Stomach (tissue), 9 donors: ENCODE results near the gene PAOX. TPM values are rescaled to one million over a fixed set of nuclear protein-coding genes. Genes with fewer than 3 reads are reported as not detected.

Source experiments
- DNase-seq, 2 donors: peaks; one replicate each; pipeline versions ENCODE4 v3.0.0 to v3.0.0-alpha.2; 2013 to 2019
- H3K27ac ChIP-seq, 5 donors: fragments of 200-600 bp in 4 of 5; sonication (generic) in 4 of 5; one replicate each; pipeline ENCODE4 v1.5.1; 2013 to 2019; ENCODE audit warnings: mild to moderate bottlenecking in 1 of 5, moderate library complexity in 1 of 5
- H3K27me3 ChIP-seq, 3 donors: fragments of 200-600 bp; sonication (generic); one replicate each; pipeline ENCODE4 v1.5.1; 2017 to 2019; ENCODE audit warnings: mixed run types in 1 of 3
- H3K36me3 ChIP-seq, 4 donors: fragments of 200-600 bp; sonication (generic); 1 replicate in 3 of 4; 2 replicates in 1 of 4; pipeline ENCODE4 v1.5.1; 2016 to 2019
- H3K4me1 ChIP-seq, 4 donors: fragments of 200-600 bp; sonication (generic); one replicate each; pipeline ENCODE4 v1.5.1; 2016 to 2019
- H3K4me3 ChIP-seq, 4 donors: fragments of 200-600 bp; sonication (generic) in 3 of 4; one replicate each; pipeline ENCODE4 v1.5.1; 2016 to 2019; ENCODE audit warnings: mild to moderate bottlenecking in 1 of 4
- H3K9me3 ChIP-seq, 4 donors: fragments of 200-600 bp; sonication (generic); one replicate each; pipeline ENCODE4 v1.5.1; 2016 to 2019
- EP300 ChIP-seq: sonication (generic); formaldehyde crosslinking; IDR thresholded peaks from one replicate; pipeline ENCODE4 v1.6.1; 2017; ENCODE audit warnings: antibody characterized with exemption
- POLR2A ChIP-seq, 4 donors: fragments of 450-650 bp; IDR thresholded peaks; one replicate each; pipeline ENCODE4 v1.6.1; 2016; ENCODE audit warnings: antibody characterized with exemption in 4 of 4, control low read depth in 2 of 4, mild to moderate bottlenecking in 1 of 4, moderate library complexity in 1 of 4
- POLR2AphosphoS5 ChIP-seq, 3 donors: sonication (generic); formaldehyde crosslinking; IDR thresholded peaks; one replicate each; pipeline ENCODE4 v1.6.1; 2016; ENCODE audit warnings: antibody characterized with exemption in 3 of 3
- WGBS, 5 donors: extraction: QIAGEN DNeasy Blood & Tissue Kit in 3 of 5; methylation state at CpG; one replicate each; pipeline versions ENCODE4 v1.1.5 to v1.1.7; 2013 to 2018; 5-methylcytosine and 5-hydroxymethylcytosine counted together
- intact Hi-C: fragments of 100-400 bp; cut with DNase I; formaldehyde crosslinking; loops from one replicate; pipeline ENCODE4 v1.15.1; 2023; ENCODE audit warnings: low total_unique reads
- polyA plus RNA-seq, 3 donors: library from polyadenylated mRNA; stranded (reverse); fragments of 200-250 nt; gene quantifications; one replicate each; pipeline ENCODE4 v1.2.3, GENCODE V29; 2013
- total RNA-seq, 5 donors: library from RNA; depleted of rRNA; stranded (reverse); fragments of >200 nt; gene quantifications; one replicate each; pipeline versions ENCODE4 v1.1.0 to v1.2.3, GENCODE V29; 2014 to 2016
- TF ChIP-seq, protein P1 (sequence below), 7 experiments: fragments of 450-650 bp in 4 of 7; fragments of 200-600 bp in 3 of 7; sonication (generic) in 3 of 7; IDR thresholded peaks; one replicate each; pipeline ENCODE4 v1.5.1; 2016 to 2019; ENCODE audit warnings: antibody characterized with exemption in 7 of 7, control low read depth in 2 of 7, mild to moderate bottlenecking in 1 of 7
- donor health status: healthy with polysubstance abuse.
- donor health status: Bipolar disorder and iron deficiency.
- donor health status: healthy.

PAOX gene
- total and polyA plus RNA-seq, 8 donors: 3.3 to 40.0 (median 11.5) TPM

DNA sequence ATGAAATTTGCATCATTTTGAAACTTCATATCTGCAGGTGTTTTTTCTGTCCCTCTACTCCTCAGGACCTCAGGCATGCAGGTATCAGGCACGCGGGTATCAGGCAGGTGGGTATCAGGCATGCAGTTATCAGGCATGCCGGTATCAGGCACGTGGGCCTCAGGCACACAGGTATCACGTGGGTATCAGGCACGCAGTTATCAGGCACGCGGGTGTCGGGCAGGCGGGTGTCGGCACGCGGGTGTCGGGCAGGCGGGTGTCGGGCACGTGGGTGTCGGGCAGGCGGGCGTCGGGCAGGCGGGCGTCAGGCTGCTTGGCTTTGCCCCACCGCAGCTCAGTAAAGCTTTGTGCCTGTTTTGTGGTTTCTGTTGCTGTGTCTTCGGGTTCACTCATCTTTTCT, 36.7 kb downstream of the PAOX start:
- H3K4me1 ChIP-seq: no peaks in the 10 kb centered on the region
- intact Hi-C loops: no loop called here
- peaks cover 0 to 20% (median 13%) of the 10 kb centered on the region in 4 donors for H3K9me3 ChIP-seq
- H3K4me3 ChIP-seq: no peak overlapping the region
- H3K27me3 ChIP-seq: peaks cover 0 to 6% (median 0%) of the 10 kb centered on the region in 3 donors
- no peak for DNase-seq
- H3K36me3 ChIP-seq: peaks cover 28 to 82% (median 80%) of the 10 kb centered on the region in 4 donors
- WGBS, 5 donors: 93 to 96% (median 94%) methylated on average over 25 of the region's 25 CpGs
- H3K27ac ChIP-seq: no peak overlapping the region
- TF ChIP-seq, protein P1, sequence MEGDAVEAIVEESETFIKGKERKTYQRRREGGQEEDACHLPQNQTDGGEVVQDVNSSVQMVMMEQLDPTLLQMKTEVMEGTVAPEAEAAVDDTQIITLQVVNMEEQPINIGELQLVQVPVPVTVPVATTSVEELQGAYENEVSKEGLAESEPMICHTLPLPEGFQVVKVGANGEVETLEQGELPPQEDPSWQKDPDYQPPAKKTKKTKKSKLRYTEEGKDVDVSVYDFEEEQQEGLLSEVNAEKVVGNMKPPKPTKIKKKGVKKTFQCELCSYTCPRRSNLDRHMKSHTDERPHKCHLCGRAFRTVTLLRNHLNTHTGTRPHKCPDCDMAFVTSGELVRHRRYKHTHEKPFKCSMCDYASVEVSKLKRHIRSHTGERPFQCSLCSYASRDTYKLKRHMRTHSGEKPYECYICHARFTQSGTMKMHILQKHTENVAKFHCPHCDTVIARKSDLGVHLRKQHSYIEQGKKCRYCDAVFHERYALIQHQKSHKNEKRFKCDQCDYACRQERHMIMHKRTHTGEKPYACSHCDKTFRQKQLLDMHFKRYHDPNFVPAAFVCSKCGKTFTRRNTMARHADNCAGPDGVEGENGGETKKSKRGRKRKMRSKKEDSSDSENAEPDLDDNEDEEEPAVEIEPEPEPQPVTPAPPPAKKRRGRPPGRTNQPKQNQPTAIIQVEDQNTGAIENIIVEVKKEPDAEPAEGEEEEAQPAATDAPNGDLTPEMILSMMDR (IDR thresholded peaks at IDR 0.05): no peak
- no peak for TF ChIP-seq EP300
- TF ChIP-seq POLR2A (IDR thresholded peaks at IDR 0.05): no peak
- no peak for TF ChIP-seq POLR2AphosphoS5 (IDR thresholded peaks at IDR 0.05)

DNA sequence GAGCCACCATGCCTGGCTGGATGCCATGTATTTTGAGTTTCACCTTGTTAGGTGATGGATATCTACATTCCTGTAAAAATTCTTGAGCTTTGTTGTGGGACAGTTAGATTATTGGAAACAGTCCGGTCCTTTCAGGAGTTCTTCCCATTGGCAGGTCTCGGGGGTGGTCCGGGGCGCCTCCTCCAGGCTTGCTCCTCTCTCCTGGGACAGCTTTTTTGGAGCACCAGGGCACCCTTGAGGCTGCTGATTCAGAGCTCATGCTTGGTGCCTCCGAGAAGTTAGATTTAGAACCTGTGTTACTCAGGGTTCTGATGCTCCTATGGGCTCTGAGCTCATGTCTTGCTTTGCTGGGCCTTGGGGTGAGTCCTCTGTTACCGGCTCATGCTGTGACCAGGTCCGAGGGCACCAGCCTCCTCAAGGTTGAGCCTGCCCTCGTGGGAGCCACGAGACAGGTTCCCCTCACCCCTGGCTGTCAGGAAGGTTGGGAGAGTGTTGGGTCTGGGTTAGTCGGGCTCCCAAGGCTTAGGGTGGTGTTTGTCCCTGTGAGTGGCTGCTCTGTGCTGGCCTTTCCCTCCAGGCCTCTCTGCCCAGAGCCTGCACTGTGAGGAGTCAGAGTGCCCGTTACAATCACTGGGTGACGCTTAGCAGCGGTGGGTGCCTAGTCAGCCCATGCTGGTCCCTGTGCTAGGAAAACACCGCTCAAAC, 39.4 kb downstream of the PAOX start:
- H3K36me3 ChIP-seq: peaks cover 24 to 62% (median 61%) of the 10 kb centered on the region in 4 donors
- H3K27ac ChIP-seq: no peak overlapping the region
- peaks cover 7 to 9% (median 8%) of the 10 kb centered on the region in 4 donors for H3K4me1 ChIP-seq
- no peak overlapping the region for H3K4me3 ChIP-seq
- WGBS, 5 donors: 95 to 99% (median 97%) methylated on average over 12 to 14 of the region's 14 CpGs
- intact Hi-C loops: no loop called here
- no peak for DNase-seq
- H3K27me3 ChIP-seq: peaks cover 0 to 31% (median 12%) of the 10 kb centered on the region in 3 donors
- TF ChIP-seq POLR2A (IDR thresholded peaks at IDR 0.05) (no peak), POLR2AphosphoS5 (IDR thresholded peaks at IDR 0.05) (no peak), EP300 (no peak)
- TF ChIP-seq, protein P1 (IDR thresholded peaks at IDR 0.05): no peak
- H3K9me3 ChIP-seq: no peaks in the 10 kb centered on the region

DNA sequence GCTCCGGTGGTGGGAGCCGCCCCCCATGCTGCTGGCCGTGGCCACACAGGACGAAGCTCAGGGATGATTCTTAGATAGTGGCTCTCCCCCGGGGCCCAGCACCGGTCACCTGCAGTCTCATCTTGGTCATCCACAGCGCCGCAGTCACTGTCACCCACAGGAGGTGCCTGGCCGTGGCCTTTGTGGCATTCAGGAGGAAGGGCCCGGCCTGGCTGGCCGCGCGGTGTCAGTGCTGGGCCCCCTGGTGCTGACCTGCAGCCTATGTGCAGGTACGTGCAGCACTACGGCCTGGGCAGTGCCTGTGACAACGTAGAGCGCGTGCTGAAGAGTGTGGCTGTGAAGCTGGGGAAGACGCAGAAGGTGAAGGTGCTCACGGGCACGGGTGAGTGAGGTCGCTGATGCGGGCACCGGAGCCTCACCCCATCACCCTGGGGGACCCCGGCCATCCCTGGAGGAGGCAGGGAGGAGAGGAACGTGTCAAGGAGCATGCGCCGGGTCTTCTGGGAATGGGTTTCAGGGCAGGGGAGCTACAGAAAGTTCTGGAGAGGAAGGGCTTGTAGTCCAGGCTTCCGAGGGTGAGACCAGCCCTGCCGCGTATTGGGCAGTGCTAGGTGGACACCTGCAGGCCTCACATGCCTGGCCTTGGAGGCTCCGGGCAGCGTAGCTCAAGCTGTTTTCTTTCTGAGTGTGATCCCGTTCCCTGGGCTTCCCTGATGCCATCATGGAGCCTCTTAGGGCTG, 40.3 kb downstream of the PAOX start:
- H3K27me3 ChIP-seq: peaks cover 0 to 35% (median 14%) of the 10 kb centered on the region in 3 donors
- H3K4me3 ChIP-seq: no peak overlapping the region
- no peak for DNase-seq
- H3K36me3 ChIP-seq: peaks cover 24 to 56% (median 55%) of the 10 kb centered on the region in 4 donors
- H3K27ac ChIP-seq: no peak overlapping the region
- intact Hi-C loops: no loop called here
- TF ChIP-seq POLR2AphosphoS5 (IDR thresholded peaks at IDR 0.05): no peak
- TF ChIP-seq, protein P1 (IDR thresholded peaks at IDR 0.05): no peak
- no peak for TF ChIP-seq EP300
- TF ChIP-seq POLR2A (IDR thresholded peaks at IDR 0.05): no peak
- 91 to 96% (median 94%) methylated on average over 31 to 34 of the region's 34 CpGs for WGBS, 5 donors
- H3K4me1 ChIP-seq: peaks cover 7 to 11% (median 10%) of the 10 kb centered on the region in 4 donors
- no peaks in the 10 kb centered on the region for H3K9me3 ChIP-seq

DNA sequence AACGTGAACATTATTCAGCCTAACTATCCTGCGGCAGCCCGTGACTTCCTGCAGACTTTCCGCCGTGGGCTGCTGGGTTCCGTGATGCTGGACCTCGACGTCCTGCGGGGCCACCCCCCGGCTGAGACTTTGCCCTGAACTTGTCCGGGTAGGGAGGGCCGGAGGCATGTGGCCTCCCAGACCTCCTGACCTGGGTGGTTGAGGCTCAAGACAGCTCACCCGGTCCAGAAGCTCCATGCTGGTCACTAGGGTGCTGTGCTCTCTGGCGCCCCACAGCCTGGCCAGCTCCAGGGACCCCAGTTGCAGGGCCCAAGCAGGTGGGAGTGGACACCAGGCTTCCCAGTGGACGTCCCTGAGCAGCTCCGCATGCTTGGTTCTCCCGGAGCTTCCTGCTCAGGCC, 41.0 kb downstream of the PAOX start:
- no peak overlapping the region for H3K27ac ChIP-seq
- H3K27me3 ChIP-seq: peaks cover 0 to 41% (median 14%) of the 10 kb centered on the region in 3 donors
- no peaks in the 10 kb centered on the region for H3K9me3 ChIP-seq
- TF ChIP-seq, protein P1 (IDR thresholded peaks at IDR 0.05): no peak
- no peak for TF ChIP-seq POLR2AphosphoS5 (IDR thresholded peaks at IDR 0.05)
- no peak for TF ChIP-seq EP300
- TF ChIP-seq POLR2A (IDR thresholded peaks at IDR 0.05): no peak
- intact Hi-C loops: no loop called here
- no peak overlapping the region for H3K4me3 ChIP-seq
- peaks cover 24 to 51% (median 49%) of the 10 kb centered on the region in 4 donors for H3K36me3 ChIP-seq
- no peak for DNase-seq
- WGBS, 5 donors: 91 to 97% (median 92%) methylated on average over 13 to 17 of the region's 17 CpGs
- peaks cover 7 to 11% (median 10%) of the 10 kb centered on the region in 4 donors for H3K4me1 ChIP-seq
